IMR-90 (cell line): ENCODE measurements around the gene VRK2. TPM values are rescaled to one million over a fixed set of nuclear protein-coding genes. Genes with fewer than 3 reads are reported as not detected.
"Not testable (repeated sequence)": the region's sequence is repeated elsewhere in the genome, so short reads cannot be mapped to it uniquely, and the experiment has no call there.

ENCODE experiments used
- ATAC-seq: fragments of 200-7000 bp; cut with Tn5 transposase; 2 replicates; pipeline ENCODE4 v1.9.1; 2020; ENCODE audit warnings: low read depth, mild to moderate bottlenecking, moderate library complexity
- BruUV-seq: library from RNA; stranded (reverse); fragments of 400-500 nt; replicated peaks from 2 replicates; lab custom pipeline; 2021; lab: Mats Ljungman, UMichigan
- CTCF ChIA-PET: fragments of 300-600 bp; formaldehyde crosslinking; extraction: SDS; loops from one replicate; lab custom pipeline; 2021; ENCODE audit warnings: antibody characterized with exemption; lab: Yijun Ruan, JAX
- POLR2A ChIA-PET: fragments of 300-600 bp; sonication (Branson Sonifier 250); formaldehyde crosslinking; loops from one replicate; lab custom pipeline; 2022; ENCODE audit warnings: antibody characterized with exemption; ENCODE audit not compliant: unreplicated experiment; lab: Charles Lee
- DNase-seq: peaks from one replicate; pipeline ENCODE4 v3.0.0; 2013
- H2AFZ ChIP-seq: replicated peaks from 2 replicates; pipeline ENCODE3; 2013; ENCODE audit warnings: low read length, mild to moderate bottlenecking; ENCODE audit not compliant: poor library complexity
- H2AK5ac ChIP-seq: 2 replicates; pipeline ENCODE4 v1.6.1; 2013; ENCODE audit warnings: low read depth, low read length, inconsistent platforms
- H2AK9ac ChIP-seq: replicated peaks from 2 replicates; pipeline ENCODE3; 2013; ENCODE audit warnings: mild to moderate bottlenecking, low read depth, low read length, moderate library complexity; ENCODE audit not compliant: poor library complexity
- H2BK120ac ChIP-seq: 2 replicates; pipeline ENCODE4 v1.6.1; 2013; ENCODE audit warnings: low read depth, low read length, inconsistent platforms
- H2BK15ac ChIP-seq: 3 replicates; pipeline ENCODE4 v1.6.1; 2013; ENCODE audit warnings: low read depth, low read length, inconsistent platforms
- H2BK20ac ChIP-seq: 2 replicates; pipeline ENCODE4 v1.6.1; 2013; ENCODE audit warnings: low read depth, mild to moderate bottlenecking, inconsistent platforms, low read length, moderate library complexity
- H2BK5ac ChIP-seq: 2 replicates; pipeline ENCODE4 v1.6.1; 2013; ENCODE audit warnings: mild to moderate bottlenecking, low read depth, low read length, inconsistent platforms; ENCODE audit not compliant: poor library complexity, severe bottlenecking
- H3K14ac ChIP-seq: replicated peaks from 2 replicates; pipeline ENCODE4 v1.6.1; 2013; ENCODE audit warnings: low read depth, low read length, inconsistent platforms
- H3K18ac ChIP-seq: 2 replicates; pipeline ENCODE4 v1.6.1; 2013; ENCODE audit warnings: low read depth, low read length, control low read depth
- H3K23ac ChIP-seq: 2 replicates; pipeline ENCODE4 v1.6.1; 2013; ENCODE audit warnings: low read depth, low read length, inconsistent platforms
- H3K27ac ChIP-seq: 2 replicates; pipeline ENCODE4 v1.5.1; 2013; ENCODE audit warnings: mild to moderate bottlenecking, control low read depth, low read length; ENCODE audit not compliant: insufficient read depth
- H3K27me3 ChIP-seq: 2 replicates; pipeline ENCODE4 v1.6.1; 2013; ENCODE audit warnings: low read length; ENCODE audit not compliant: control insufficient read depth, insufficient read depth
- H3K36me3 ChIP-seq: 2 replicates; pipeline ENCODE4 v1.6.1; 2013; ENCODE audit warnings: low read length, mixed read lengths; ENCODE audit not compliant: control insufficient read depth, insufficient read depth
- H3K4ac ChIP-seq: 2 replicates; pipeline ENCODE4 v1.6.1; 2013; ENCODE audit warnings: low read depth, low read length, inconsistent platforms
- H3K4me1 ChIP-seq: 2 replicates; pipeline ENCODE4 v1.6.1; 2013; ENCODE audit warnings: low read length, mixed read lengths; ENCODE audit not compliant: control insufficient read depth, insufficient read depth
- H3K4me2 ChIP-seq: 2 replicates; pipeline ENCODE4 v1.6.1; 2013; ENCODE audit warnings: low read depth, mild to moderate bottlenecking, control low read depth, low read length, moderate library complexity
- H3K4me3 ChIP-seq: 2 replicates; pipeline ENCODE4 v1.5.1; 2013; ENCODE audit warnings: low read depth, mild to moderate bottlenecking, control low read depth, low read length, moderate library complexity; ENCODE audit not compliant: insufficient read depth
- H3K56ac ChIP-seq: 2 replicates; pipeline ENCODE4 v1.6.1; 2013; ENCODE audit warnings: low read length, inconsistent platforms; ENCODE audit not compliant: insufficient read depth; ENCODE audit errors: extremely low read depth
- H3K79me1 ChIP-seq, 2 experiments: 2 replicates each; pipeline ENCODE4 v1.6.1; 2013; ENCODE audit warnings: low read length in 2 of 2, inconsistent platforms in 1 of 2, low read depth in 1 of 2
- H3K9ac ChIP-seq: 2 replicates; pipeline ENCODE4 v1.6.1; 2013; ENCODE audit warnings: low read depth, low read length, control low read depth
- H3K9me1 ChIP-seq: 2 replicates; pipeline ENCODE4 v1.6.1; 2013; ENCODE audit warnings: low read length, inconsistent platforms; ENCODE audit not compliant: insufficient read depth
- H3K9me3 ChIP-seq: 2 replicates; pipeline ENCODE4 v1.6.1; 2013; ENCODE audit warnings: low read length; ENCODE audit not compliant: control insufficient read depth, insufficient read depth
- H4K20me1 ChIP-seq: 2 replicates; pipeline ENCODE4 v1.6.1; 2013; ENCODE audit warnings: low read length, inconsistent platforms; ENCODE audit not compliant: insufficient read depth
- H4K5ac ChIP-seq: 2 replicates; pipeline ENCODE4 v1.6.1; 2013; ENCODE audit warnings: mild to moderate bottlenecking, low read depth, low read length, control low read depth
- H4K8ac ChIP-seq, 2 experiments: 2 replicates each; pipeline ENCODE4 v1.6.1; 2013; ENCODE audit warnings: low read depth in 2 of 2, low read length in 2 of 2, control low read depth in 1 of 2, inconsistent platforms in 1 of 2
- H4K91ac ChIP-seq: 2 replicates; pipeline ENCODE4 v1.6.1; 2013; ENCODE audit warnings: low read depth, low read length, inconsistent platforms; ENCODE audit not compliant: insufficient read depth
- CHD1 ChIP-seq: IDR thresholded peaks from 2 replicates; pipeline ENCODE4 v1.6.1; 2012; ENCODE audit warnings: low read depth, low read length, improper control_type of control experiment
- MXI1 ChIP-seq: IDR thresholded peaks from 2 replicates; pipeline ENCODE4 v1.6.1; 2012; ENCODE audit warnings: low read depth, mild to moderate bottlenecking, low read length, moderate library complexity, borderline replicate concordance
- POLR2A ChIP-seq: IDR thresholded peaks from 2 replicates; pipeline ENCODE4 v1.6.1; 2012; ENCODE audit warnings: mild to moderate bottlenecking, low read depth, low read length
- SMC3 ChIP-seq: fragments of 150-350 bp; IDR thresholded peaks from 2 replicates; pipeline ENCODE4 v1.6.1; 2016; ENCODE audit warnings: low read depth, mild to moderate bottlenecking, antibody characterized with exemption, low read length, moderate library complexity
- WGBS, 2 experiments: methylation state at CpG; one replicate each; pipeline versions ENCODE4 v1.1.5 to v1.1.7; 2013; ENCODE audit warnings: missing lambda C conversion rate in 2 of 2; ENCODE audit not compliant: insufficient read length in 1 of 2; ENCODE audit errors: extremely low coverage in 2 of 2; 5-methylcytosine and 5-hydroxymethylcytosine counted together
- dilution Hi-C: fragments of 300-500 bp; cut with HindIII; formaldehyde crosslinking; loops from one replicate; pipeline ENCODE4 v1.14.3; 2018; ENCODE audit warnings: low sequenced_read_pairs; ENCODE audit not compliant: unreplicated experiment
- in situ Hi-C: fragments of 300-500 bp; cut with MboI; formaldehyde crosslinking; loops from 3 replicates; pipeline ENCODE4 v1.14.3; 2019; ENCODE audit warnings: low sequenced_read_pairs, inconsistent platforms, mixed read lengths
- intact Hi-C: fragments of 100-400 bp; cut with micrococcal nuclease; formaldehyde crosslinking; loops from 2 replicates; pipeline ENCODE4 v1.10.0; 2022
- polyA plus RNA-seq, 3 experiments: library from polyadenylated mRNA; depleted of rRNA; stranded (reverse); fragments of >200 nt; gene quantifications; 2 replicates each; pipeline ENCODE4 v1.2.3, GENCODE V29; 2012; ENCODE audit warnings: low replicate concordance in 1 of 3
- total RNA-seq: library from RNA; depleted of rRNA; stranded (reverse); fragments of >200 nt; gene quantifications from 2 replicates; pipeline ENCODE4 v1.2.3, GENCODE V29; 2012

The VRK2 gene
- total and polyA plus RNA-seq, 2 of the 4 experiments (the other 2 are of a cell fraction): 12.2 to 22.8 TPM

DNA sequence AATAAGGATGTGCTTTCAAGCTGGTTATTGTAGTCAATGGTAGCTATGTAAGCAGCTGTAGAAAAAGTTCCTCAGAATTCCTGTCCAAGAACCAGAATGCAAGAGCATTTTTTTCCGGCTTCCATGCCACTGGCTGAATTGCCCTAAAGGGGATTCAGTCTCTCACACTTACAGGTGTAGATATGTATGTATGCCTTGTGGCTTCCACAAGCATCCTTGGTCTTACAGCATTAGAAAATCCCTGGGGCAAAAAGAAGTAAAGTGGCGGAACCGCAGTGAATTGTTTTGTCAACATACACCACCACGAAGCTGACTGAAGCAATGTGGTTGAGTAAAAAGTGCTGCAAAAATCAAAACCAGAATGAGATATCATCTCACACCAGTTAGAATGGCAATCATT, 139.9 kb downstream of the VRK2 start:
- dilution Hi-C loops (no loop called here), intact Hi-C loops (no loop called here), in situ Hi-C loops (no loop called here)
- Histone ChIP-seq H4K91ac (no peak overlapping the region), H3K9ac (no peak overlapping the region), H3K36me3 (peaks cover 2% of the 10 kb centered on the region; the same call in 1 of the 2 replicates), H4K20me1 (no peaks in the 10 kb centered on the region), H3K9me3 (no peaks in the 10 kb centered on the region), H3K4me2 (no peak overlapping the region), H2BK5ac (no peak overlapping the region), H4K5ac (no peak overlapping the region), H3K4me1 (no peaks in the 10 kb centered on the region), H3K18ac (no peak overlapping the region), H2BK20ac (no peak overlapping the region), H3K27me3 (no peaks in the 10 kb centered on the region), H3K56ac (no peak overlapping the region), H2BK15ac (no peak overlapping the region), H2AK9ac (no peak overlapping the region), H3K4me3 (no peak overlapping the region), H2BK120ac (no peak overlapping the region), H3K14ac (no peak overlapping the region), H3K4ac (no peak overlapping the region), H4K8ac (no peak overlapping the region), H2AK5ac (no peak overlapping the region), H3K27ac (no peak overlapping the region), H2AFZ (no peak overlapping the region), H3K9me1 (no peaks in the 10 kb centered on the region), H3K23ac (no peak overlapping the region), H3K79me1 (no peaks in the 10 kb centered on the region)
- ChIA-PET POLR2A (no interaction called here), CTCF (no interaction called here)
- DNase-seq (no peak), ATAC-seq (no peak)
- no peak for TF ChIP-seq SMC3
- no peak for TF ChIP-seq MXI1
- TF ChIP-seq CHD1: no peak
- TF ChIP-seq POLR2A: no peak
- no TSS peak for BruUV-seq
- WGBS, 2 experiments: no CpG with 5 or more reads among the region's 4 CpGs

DNA sequence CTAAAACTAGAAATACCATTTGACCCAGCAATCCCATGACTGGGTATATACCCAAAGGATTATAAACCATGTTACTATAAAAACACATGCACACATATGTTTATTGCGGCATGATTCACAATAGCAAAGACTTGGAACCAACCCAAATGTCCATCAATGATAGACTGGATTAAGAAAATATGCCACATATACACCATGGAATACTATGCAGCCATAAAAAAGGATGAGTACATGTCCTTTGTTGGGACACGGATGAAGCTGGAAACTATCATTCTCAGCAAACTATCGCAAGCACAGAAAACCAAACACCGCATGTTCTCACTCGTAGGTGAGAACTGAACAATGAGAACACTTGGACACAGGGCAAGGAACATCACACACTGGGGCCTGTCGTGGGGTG, 140.4 kb downstream of the VRK2 start:
- H4K5ac ChIP-seq, H4K91ac ChIP-seq, H2BK120ac ChIP-seq, POLR2A ChIA-PET, H2BK20ac ChIP-seq, H3K4ac ChIP-seq, H3K4me1 ChIP-seq, H2BK15ac ChIP-seq, in situ Hi-C loops, ATAC-seq, H3K79me1 ChIP-seq, H4K20me1 ChIP-seq, H3K23ac ChIP-seq, H3K4me2 ChIP-seq, H3K9me3 ChIP-seq, DNase-seq, H3K18ac ChIP-seq, H3K27me3 ChIP-seq, H3K14ac ChIP-seq, H2BK5ac ChIP-seq, H3K27ac ChIP-seq, dilution Hi-C loops, H3K36me3 ChIP-seq, BruUV-seq, H2AFZ ChIP-seq, H2AK9ac ChIP-seq, H3K4me3 ChIP-seq, H4K8ac ChIP-seq, H3K9me1 ChIP-seq, H2AK5ac ChIP-seq, intact Hi-C loops, CTCF ChIA-PET, H3K56ac ChIP-seq, H3K9ac ChIP-seq: not testable (repeated sequence)
- no CpG with 5 or more reads among the region's 6 CpGs for WGBS, 2 experiments
